Fibroblast of the aortic adventitia (primary cell): ENCODE data around the gene POU6F2. TPM values are rescaled to one million over a fixed set of nuclear protein-coding genes. Genes with fewer than 3 reads are reported as not detected.

Experiments used
- DNase-seq: peaks from one replicate; pipeline ENCODE4 v3.0.0-alpha.2; 2010; ENCODE audit warnings: low read depth
- H3K4me3 ChIP-seq: 2 replicates; pipeline ENCODE4 v1.5.1; 2011; ENCODE audit warnings: low read depth, mild to moderate bottlenecking, control low read depth, low read length, moderate library complexity
- CTCF ChIP-seq: IDR thresholded peaks from 2 replicates; pipeline ENCODE4 v1.5.1; 2011; ENCODE audit warnings: mild to moderate bottlenecking, low read length, control low read depth, inconsistent platforms; ENCODE audit not compliant: insufficient read depth
- total RNA-seq: library from RNA; depleted of rRNA; stranded (reverse); fragments of >200 nt; gene quantifications from 2 replicates; pipeline ENCODE4 v1.2.3, GENCODE V29; 2012; ENCODE audit warnings: low replicate concordance

Gene POU6F2
- total RNA-seq, 1 donor = not detected

DNA sequence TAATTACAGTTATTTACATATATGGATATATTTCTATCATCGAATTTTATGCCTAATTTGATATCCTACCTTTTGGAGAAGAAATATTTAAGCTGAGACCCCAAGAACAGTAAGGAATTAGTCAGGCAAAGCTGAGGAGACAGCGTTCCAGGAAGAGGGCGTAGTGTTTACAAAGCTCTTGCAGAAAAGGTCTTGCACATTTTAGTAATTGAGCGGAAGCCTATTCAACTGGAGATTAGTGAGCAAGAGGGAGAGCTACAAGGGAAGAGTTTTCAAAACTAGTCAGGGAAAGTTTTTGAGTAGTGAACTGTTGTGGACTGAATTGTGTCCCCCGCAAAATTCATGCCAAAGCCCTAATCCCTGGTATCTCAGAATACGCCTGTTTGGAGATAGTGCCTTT lies 26.5 kb upstream of the POU6F2 start:
- TF ChIP-seq CTCF = no peak
- DNase-seq = no peak
- H3K4me3 ChIP-seq = no peak overlapping the region

- no peak for TF ChIP-seq CTCF
- H3K4me3 ChIP-seq = no peak overlapping the region
- no peak for DNase-seq
Observed at GRCh38 chr7:38953227-38953626, 24.5 kb upstream of the POU6F2 start.

DNA sequence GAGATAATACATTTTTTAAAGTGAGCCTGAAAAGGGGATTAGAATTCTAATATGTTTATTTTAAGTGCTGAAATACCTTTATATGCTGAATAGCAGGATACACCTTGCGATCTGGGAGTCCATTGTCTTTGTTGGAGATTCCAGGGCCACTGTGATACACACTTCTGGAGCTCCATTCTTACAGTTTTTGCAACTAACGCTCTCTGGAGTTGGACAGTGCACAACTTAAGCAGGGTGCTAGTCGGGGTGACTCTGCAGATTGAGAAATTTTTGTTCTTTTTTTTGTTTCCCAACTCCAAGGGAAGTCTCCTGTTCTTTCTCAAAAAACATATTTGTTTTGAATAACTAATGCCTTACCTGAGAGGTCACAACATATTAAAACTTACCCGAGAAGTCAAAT lies 23.7 kb upstream of the POU6F2 start:
- H3K4me3 ChIP-seq = no peak overlapping the region
- no peak for TF ChIP-seq CTCF
- DNase-seq = no peak

GRCh38 chr7:38955892-38956291 lies 21.8 kb upstream of the POU6F2 start:
- no peak for TF ChIP-seq CTCF
- DNase-seq = no peak
- H3K4me3 ChIP-seq = no peak overlapping the region

DNA sequence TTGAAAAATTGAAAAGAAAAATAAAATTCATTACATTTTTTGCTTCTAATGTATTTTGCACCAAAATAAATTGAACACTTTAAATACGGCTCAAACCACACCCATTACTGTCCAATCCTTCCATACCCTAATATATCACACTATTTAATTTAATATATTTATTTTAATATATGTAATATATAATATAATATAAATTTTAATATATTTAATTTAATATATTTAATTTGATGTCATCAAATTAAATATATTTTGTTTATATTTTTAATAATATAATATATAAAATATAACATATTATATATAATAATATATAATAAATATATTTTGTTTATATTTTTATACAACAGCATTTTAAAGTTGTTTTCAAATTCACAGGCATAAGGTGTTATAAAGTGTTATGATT lies 15.7 kb upstream of the POU6F2 start:
- TF ChIP-seq CTCF = no peak
- DNase-seq = no peak
- no peak overlapping the region for H3K4me3 ChIP-seq

GRCh38 chr7:38964921-38965320 lies 12.8 kb upstream of the POU6F2 start:
- H3K4me3 ChIP-seq = no peak overlapping the region
- TF ChIP-seq CTCF = no peak
- no peak for DNase-seq

GRCh38 chr7:38973760-38974159 lies 3.9 kb upstream of the POU6F2 start:
- H3K4me3 ChIP-seq = no peak overlapping the region
- no peak for DNase-seq
- no peak for TF ChIP-seq CTCF
